Stimulated activated naive CD4-positive, alpha-beta T cell treated with Interleukin-2 at 50 U/mL for 16 hours (primary cell): ENCODE measurements around the gene MAX.
"Not testable (repeated sequence)": the region's sequence is repeated elsewhere in the genome, so short reads cannot be mapped to it uniquely, and the experiment has no call there.

Experiments used
- DNase-seq: peaks from one replicate; lab custom pipeline; 2025; lab: John Stamatoyannopoulos, UW

Gene MAX

DNA sequence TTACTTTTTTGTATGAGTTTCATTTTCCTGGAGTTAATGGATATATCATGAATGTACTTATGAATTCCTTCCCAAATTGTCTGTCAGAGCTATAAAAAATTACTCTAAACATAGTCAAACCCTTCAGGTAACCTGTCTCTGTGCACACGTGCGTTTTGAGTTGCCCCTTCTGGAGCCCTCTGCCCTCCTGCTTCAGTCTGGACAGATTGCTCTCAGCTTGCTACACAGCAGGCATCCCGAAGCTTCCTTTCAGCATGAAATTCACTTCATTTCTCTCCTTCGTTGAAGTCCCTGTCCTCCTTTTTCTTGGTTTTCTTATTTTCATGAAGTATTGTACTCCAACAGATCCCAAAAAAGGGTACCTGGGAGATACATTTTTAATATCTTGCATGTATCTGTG lies 68.3 kb downstream of the MAX start:
- no peak for DNase-seq

DNA sequence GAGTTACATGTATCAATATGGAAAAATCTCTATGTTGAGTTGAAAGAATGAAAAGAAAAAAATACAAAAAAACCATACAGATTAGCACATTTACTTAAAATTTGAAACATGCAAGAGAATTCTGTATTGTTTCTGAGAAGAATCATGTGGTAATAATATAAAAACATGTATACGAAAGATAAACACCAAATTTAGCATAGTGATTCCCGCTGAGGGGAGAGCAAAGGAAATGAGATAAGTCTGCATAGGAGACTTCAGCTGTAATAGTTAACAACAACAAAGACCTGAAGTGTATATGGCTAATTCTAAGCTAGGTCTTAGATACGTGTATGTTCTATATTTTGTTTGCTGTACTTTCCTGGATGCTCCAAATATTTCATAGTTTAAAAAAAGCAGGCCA lies 69.1 kb downstream of the MAX start:
- DNase-seq: no peak

DNA sequence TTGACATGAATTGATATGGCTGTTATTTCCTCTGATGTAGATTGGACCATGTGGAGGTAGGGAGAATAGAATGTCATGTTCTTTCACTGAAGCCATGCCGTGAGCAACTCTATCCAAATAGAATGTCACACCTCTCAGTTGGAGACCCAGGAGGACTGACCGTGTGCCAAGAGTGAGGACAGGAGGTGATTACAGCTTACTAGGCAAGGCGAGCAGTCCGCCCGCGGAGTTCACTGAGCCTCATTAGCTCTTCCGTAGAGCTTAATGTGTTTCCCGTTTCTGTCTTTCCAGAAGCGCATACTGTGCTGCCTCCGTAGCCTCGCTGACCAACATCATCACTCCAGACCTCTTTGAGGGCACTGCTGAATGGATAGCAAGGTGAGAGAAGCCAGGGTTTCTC lies 70.0 kb downstream of the MAX start:
- DNase-seq: no peak

DNA sequence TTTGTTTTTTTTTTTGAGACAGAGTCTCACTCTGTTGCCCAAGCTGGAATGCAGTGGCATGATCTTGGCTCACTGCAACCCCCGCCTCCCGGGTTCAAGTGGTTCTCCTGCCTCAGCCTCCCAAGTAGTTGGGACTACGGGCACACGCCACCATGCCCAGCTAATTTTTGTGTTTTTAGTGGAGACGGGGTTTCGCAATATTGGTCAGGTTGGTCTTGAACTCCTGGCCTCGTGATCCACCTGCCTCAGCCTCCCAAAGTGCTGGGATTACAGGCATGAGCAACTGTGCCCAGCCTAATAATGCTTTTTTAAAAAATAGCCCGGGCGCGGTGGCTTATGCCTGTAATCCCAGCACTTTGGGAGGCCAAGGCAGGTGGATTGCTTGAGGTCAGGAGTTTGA lies 71.0 kb downstream of the MAX start:
- not testable (repeated sequence) for DNase-seq

DNA sequence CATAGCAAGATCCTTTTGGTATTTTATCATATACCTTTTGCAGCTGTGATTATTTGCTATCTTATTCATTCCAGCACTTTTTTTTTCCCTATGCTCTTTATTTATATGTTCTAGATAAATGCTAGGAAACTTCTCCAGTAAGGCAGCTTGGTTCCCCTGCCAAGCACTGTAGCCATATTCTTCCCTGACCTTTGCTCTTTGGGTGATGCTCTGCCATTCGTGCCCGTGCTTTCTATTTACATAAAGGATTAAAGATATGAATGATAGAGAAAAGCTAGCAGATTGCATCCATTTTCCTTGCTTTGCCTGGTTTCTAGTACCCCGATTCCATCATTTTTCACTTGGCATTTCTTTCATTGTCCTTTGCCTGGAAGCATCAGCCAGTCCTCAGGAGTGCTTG lies 73.4 kb downstream of the MAX start:
- no peak for DNase-seq

DNA sequence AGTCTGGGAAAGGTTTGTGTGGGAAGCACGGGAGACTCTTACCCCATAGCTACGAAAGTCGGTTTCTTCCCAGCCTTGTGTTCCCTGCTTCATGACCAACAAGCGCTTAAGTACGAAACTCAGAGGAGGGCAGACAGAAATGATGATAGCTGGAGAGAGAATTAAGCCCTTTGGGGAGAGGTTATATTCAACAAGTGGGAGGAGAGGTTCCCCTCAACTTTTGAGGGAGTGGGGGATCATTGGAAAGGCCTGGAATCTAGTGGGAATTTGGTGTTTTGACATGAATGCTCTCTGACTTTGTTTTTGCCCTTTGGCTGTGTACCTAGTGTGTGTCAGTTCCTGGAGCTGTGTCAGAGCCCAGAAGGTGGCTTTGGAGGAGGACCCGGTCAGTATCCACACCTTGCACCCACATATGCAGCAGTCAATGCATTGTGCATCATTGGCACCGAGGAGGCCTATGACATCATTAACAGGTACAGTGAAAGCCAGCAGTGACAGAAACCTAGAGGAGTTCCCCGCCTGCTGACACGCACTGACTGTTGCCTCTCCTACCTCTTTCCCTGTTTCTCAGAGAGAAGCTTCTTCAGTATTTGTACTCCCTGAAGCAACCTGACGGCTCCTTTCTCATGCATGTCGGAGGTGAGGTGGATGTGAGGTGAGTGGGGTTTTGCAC lies 75.1 kb downstream of the MAX start:
- no peak for DNase-seq

DNA sequence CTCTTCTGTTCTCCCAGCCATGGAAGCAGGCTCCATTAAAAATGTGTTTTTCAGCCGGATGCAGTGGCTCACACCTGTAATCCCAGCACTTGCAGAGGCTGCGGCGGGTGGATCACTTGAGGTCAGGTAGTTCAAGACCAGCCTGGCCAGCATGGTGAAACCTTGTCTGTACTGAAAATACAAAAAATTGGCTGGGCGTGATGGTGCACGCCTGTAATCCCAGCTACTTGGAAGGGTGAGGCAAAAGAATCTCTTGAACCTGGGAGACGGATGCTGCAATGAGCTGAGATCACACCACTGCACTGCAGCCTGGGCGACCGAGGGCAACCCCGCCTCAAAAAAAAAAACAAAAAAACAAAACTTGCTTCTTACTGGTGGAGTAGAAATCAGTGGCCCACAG lies 75.8 kb downstream of the MAX start:
- no peak for DNase-seq

DNA sequence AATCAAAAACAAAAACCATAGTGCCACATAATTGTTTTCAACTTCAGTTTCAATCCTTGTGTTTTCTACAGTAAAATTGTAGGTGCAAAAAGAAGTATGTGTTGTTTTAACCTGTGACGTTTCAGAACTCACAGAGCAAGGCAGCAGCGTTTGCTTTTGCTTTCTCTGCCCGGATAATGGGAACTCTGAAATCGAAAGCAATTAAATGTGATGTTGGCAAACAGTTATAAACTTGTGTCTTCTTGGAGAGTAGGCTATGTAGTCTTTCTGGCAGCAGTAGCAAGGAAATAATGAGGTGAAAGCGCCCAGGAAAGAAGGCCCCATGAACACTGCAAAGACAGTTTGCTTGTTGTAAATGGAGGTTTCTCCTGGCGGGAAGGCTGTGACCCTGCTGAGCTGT lies 76.5 kb downstream of the MAX start:
- no peak for DNase-seq
